Subcutaneous adipose tissue (tissue), 4 donors: ENCODE data around the gene AP4M1. TPM values are rescaled to one million over a fixed set of nuclear protein-coding genes. Genes with fewer than 3 reads are reported as not detected.

ENCODE experiments used
- total RNA-seq, 4 donors: library from RNA; depleted of rRNA; stranded (reverse); fragments of >200 nt; gene quantifications; one replicate each; pipeline ENCODE4 v1.1.0, GENCODE V29; 2016
- TF ChIP-seq, protein P1 (sequence below): fragments of 450-650 bp; IDR thresholded peaks from one replicate; pipeline ENCODE4 v1.5.1; 2016; ENCODE audit warnings: low read depth, mild to moderate bottlenecking, control low read depth, antibody characterized with exemption, moderate library complexity

AP4M1 gene
- total RNA-seq, 4 donors from 2014 or later: 6.7 to 25.6 (median 18.0) TPM

DNA sequence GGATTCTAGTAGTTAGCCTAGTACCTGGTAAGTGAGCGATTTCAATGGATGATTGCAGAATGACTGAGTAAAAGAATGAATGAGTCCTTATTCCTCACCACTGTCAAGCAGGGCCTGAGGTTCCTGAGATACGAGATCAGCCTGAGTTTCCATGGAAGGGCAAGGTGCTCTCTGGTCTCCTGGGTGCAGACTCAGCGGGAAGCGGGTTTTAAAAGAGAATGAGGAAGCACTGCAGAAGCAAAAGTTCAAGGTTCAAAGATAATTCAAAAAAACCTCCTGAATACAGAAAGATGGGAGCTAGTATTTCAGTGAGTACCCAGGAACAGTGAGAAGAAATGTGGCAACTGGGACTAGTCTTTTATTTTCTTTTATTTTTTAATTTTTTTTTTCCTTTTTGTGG, 24.2 kb upstream of the AP4M1 start:
- TF ChIP-seq, protein P1, sequence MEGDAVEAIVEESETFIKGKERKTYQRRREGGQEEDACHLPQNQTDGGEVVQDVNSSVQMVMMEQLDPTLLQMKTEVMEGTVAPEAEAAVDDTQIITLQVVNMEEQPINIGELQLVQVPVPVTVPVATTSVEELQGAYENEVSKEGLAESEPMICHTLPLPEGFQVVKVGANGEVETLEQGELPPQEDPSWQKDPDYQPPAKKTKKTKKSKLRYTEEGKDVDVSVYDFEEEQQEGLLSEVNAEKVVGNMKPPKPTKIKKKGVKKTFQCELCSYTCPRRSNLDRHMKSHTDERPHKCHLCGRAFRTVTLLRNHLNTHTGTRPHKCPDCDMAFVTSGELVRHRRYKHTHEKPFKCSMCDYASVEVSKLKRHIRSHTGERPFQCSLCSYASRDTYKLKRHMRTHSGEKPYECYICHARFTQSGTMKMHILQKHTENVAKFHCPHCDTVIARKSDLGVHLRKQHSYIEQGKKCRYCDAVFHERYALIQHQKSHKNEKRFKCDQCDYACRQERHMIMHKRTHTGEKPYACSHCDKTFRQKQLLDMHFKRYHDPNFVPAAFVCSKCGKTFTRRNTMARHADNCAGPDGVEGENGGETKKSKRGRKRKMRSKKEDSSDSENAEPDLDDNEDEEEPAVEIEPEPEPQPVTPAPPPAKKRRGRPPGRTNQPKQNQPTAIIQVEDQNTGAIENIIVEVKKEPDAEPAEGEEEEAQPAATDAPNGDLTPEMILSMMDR: no peak

DNA sequence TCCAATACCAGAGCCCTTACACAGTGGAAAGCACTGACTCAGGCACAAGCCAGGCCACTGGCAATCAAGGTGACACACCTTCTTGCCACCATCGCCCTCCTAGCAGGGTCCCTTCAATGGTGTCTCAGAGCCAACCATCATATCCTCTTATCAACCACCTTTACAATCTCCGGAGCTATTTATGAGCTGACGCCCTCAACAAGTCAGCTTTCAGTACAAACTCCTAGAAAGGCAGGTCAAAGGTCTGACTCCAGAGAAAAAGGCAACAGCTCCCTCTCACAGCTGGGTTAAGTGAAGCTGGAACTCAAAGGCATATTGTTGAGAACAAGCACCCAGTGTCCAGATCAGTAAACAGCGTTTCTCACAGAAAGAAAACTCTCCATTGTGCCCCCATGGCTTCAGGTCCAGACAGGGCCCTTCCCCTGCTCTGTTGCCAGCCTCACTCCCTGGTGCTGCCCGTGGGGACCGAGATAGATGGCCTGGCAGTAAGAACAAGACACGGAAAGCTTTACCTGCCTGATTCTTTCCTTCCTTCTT, 22.4 kb upstream of the AP4M1 start:
- TF ChIP-seq, protein P1: no peak

DNA sequence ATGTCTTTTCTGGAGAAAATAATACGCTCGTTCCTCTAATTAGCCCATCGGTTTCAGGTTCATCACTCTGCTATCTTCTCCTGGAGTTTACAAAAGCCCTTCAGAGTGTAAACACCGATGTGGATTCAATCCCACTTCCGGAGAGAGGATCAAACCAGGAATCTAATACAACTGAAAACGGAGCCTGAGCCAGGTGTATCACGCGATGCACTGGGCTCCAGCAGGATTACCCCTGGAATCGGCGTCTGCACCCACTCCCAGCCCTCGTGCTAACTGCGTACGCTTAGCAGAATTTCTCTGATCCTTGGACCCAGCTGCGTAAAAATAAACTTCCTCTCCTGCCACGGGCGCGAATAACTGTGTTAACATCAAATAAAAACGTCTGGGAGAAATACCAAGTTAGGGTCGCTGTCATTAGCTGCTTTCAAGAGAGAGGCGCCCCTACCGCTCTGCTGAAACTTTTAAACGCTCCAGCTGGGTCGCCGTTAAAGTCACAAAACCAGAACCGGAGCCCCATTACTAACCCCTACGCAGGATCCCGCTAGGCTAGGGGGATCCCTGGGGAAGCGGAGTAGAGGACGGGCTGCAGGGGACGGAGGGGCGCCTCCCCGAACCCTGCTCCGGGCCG, 20.4 kb upstream of the AP4M1 start:
- TF ChIP-seq, protein P1: no peak

DNA sequence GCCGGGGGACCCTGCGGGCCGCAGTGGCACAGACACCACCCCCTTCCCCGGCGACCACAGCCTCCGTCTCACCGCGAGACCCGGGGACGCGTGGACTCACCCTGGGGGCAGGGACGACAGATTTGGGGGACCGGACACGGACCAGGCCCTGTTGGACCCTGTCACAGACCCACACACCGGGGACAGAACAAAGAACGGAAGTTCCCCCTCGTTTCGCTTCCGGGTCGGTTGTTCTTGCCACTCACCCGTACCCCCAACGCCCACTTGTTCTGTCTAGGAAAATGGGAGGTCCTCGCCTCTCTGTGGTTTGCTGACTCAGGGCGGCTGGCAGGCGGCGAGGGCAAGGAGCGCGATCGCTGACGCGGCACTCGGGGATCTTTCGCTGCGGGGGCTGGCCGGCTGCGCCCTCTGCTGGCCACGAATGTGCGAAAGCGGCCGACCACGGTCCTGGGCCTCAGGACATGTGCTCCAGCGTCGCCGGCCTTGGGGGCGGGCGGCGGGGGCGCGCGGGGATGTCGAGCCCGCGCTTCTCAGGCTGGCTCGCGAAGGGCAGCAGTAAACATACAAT, 19.8 kb upstream of the AP4M1 start, which contains the start of gene ZNF3:
Gene ZNF3 (minus strand): TSS at position 189 of the 568 bp plus-strand sequence. CDS start 4,366 bp downstream, outside the sequence.
- TF ChIP-seq, protein P1: no peak

DNA sequence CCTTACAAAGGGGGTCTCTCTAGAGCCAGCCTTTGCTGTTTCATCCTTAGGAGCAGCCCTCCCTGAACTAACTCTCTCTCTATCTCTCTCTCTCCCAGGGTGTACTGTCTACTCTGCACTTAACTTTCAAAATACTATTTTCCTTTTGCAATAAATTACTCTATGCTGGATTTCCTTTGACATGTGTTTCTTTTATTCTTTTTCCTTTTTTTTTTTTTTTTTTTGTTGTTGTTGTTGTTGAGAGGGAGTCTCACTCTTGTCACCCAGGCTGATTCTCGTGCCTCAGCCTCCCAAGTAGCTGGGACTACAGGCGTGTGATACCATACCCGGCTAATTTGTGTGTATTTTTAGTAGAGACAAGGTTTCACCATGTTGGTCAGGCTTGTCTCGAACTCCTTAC, 18.5 kb upstream of the AP4M1 start:
- TF ChIP-seq, protein P1: no peak

DNA sequence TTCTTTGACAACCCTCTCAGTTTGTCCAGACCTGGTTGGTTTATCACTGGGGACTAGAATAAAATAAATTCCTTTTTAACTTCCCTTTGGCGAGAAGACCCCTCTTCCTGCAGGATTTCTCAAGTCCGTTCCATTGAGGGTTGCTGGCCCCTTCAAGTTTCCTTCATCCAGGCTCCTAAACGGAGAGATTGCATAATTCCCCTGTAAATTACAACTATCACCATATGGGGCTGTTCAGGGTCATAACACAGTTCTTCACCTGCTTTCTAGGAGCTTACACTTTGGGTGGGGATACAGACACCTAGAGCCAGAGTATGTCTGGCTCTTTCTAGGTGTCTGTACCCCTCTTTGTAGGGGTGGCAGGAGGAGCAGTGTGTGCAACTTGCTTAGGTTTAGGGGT, 15.9 kb upstream of the AP4M1 start:
- TF ChIP-seq, protein P1: no peak

DNA sequence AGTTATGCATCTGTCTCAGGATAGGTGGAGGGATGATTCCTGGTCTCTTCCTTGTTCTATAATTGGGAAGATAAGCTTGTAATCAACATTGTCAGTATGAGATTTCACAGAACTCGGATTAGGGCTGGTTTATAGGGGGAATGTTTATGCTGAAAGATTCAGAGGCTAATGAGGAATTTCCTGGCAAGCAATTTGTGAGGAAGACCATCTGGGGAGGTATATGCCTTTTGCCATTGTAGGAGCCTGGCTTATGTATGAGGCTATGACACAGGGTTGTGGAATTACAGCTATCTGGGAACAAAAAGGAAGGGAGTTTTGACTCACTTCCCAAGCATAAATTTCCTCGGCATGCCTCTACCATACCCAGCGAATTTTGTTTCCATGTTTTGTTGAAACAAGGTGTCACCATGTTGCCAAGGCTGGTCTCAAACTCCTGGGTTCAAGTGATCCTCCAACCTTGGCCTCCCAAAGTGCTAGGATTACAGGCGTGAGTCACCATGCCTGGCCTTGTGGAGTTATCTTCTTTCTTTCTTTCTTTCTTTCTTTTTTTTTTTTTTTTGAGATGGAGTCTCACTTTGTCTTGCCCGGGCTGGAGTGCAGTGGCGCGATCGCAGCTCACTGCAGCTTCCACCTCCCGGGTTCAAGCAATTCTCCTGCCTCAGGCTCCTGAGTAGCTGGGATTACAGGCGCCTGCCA, 14.2 kb upstream of the AP4M1 start:
- TF ChIP-seq, protein P1: no peak
